NCI-H526 (cell line): ENCODE measurements around the gene CEP350.
"Not testable (repeated sequence)": the region's sequence is repeated elsewhere in the genome, so short reads cannot be mapped to it uniquely, and the experiment has no call there.

Source experiments
- DNase-seq, 2 experiments: peaks; one replicate each; lab custom pipeline; 2025; lab: John Stamatoyannopoulos, UW

The CEP350 gene

DNA sequence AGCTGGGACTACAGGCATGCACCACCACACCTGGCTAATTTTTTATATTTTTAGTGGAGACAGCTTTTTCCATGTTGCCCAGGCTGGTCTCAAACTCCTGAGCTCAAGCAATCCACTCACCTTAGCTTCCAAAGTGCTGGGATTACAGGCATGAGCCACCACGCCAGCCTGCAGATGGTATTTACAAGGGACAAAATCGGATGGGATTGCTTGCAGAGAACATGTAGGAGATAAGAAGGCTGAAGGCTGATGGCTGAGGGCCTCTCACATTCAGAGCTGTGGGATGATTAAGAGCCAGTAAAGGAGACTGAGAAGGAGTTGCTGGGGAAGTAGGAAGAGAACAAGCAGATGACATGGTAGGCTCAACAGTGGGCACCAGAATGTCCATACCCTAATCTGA lies 176.0 kb downstream of the CEP350 start:
- DNase-seq = no peak

DNA sequence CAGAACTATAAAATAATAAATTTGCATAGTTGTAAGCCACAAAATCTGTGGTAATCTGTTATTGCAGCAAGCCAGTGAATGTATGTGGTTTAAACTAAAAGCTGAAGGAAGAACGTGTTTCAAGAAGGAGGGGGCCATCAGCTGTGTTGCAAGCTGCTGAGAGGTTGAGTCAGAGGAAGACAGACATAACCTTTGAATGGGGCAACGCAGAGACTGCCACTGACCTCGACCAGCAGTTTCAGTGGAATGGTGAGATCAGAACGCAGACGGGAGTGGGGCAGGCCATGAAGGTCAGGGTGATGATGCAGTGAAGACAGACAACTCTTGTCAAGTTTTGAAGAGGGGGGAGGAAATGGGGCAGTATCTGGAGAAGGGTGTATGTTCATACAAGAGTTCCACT lies 176.9 kb downstream of the CEP350 start:
- no peak for DNase-seq

DNA sequence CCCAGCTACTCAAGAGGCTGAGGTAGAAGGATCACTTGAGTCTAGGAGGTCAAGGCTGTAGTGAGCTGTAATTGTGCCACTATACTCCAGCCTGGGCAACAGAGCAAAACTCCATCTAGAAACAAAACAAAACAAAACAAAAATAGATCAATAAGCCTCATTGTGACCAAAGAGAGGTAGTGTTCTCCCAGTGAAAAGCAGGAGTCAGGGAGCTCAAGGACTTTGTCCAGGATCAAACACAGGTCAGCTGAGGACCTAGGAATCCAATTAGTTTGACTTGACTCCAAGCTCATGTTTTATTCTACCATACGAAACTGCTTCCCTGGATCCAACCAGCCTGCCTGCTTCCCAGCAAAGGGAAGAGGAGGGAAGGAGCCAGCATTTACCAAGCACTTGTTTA lies 178.6 kb downstream of the CEP350 start:
- DNase-seq = no peak

DNA sequence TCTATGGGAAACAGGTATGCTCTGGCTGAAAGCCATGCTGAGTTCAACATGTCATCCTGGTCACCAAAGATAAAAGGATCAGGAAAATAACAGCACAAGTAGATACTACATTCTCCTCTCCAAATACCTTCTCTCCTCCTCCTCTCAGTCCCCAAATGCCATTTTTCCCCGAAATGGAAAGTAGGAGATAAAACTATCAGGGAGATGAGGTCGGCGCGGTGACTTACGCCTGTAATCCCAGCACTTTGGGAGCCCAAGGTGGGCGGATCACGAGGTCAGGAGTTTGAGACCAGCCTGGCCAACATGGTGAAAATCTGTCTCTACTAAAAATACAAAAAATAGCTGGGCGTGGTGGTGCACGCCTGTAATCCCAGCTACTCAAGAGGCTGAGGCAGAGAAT lies 179.1 kb downstream of the CEP350 start:
- DNase-seq = not testable (repeated sequence)

DNA sequence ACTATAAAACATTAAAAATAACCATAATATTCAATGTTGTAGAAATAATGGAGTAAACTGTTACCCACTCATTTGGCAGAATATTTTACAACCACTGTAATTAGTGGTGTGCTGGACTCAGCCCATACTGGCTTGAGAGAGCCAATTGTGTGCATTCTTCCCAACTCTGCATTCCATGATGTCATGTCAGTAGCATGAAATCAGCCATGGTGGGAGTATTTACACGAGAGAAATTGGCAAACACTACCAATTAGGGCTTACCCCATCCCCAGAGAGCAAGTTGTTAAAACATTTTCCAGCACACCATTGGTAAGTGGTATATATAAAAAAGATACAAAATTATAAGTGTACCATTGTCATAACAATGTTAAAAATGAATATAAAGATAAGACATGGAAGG lies 180.9 kb downstream of the CEP350 start:
- no peak for DNase-seq

DNA sequence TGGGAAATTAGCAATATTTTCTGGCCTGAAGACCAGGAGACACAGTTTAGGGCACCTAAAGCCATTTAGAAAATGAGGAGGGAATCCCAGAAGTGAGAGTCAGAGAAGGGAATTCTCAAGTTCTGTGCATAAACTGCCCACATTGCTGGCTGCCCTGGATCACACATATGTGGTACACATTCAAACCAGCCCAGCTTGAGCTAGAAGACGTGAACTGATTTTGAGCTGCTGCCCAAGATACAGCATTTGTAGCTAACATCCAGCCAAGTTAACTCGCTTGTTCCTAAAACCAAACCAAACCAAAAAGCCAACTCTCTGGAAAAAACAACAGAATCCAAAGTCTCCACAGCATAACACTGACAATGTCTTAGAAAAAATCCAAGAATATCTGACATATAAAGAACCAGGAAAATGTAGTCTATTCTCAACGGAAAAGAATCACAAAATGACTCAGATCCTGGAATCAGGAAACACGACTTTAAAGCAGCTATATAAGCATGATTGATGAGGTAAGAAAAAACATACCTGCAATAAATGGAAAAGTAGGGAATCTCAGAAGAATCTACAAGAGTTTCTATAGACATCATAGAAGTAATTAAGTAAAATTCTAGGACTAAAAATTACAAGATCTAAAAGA lies 181.8 kb downstream of the CEP350 start:
- DNase-seq = no peak

DNA sequence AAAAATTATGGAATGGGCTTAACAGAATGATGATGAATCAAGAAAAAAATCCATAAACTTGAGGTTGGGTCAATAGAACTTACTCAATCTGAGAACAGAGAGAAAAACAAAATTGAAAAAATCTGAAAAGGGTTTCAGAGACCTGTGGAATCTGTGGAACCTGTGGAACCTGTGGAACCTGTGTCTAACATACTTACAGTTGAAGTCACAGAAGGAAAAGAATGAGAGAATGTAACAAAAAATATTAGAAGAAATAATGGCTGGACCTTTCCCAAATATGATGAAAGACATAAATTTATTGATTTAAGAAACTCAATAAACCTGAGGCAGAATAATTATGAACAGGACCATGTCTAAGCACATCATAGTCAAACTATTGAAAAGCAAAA lies 182.4 kb downstream of the CEP350 start:
- DNase-seq = no peak

DNA sequence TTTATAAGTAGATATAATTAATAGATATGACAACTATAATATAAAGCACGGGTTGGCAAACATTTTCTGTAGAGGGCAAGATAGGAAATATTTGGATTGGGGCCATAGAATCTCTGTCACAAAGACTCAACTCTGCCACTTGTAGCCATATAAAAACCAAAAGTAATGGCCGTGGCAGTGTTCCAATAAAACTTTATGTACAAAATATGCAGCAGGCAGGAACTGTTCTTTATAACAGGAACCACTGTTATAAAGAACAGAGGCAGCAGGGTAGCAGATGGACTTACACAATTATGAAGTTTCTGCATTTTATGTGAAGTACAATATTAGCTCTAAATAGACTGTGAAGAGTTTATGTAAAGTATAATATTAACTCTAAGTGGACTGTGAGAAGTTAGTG lies 183.2 kb downstream of the CEP350 start:
- no peak for DNase-seq

DNA sequence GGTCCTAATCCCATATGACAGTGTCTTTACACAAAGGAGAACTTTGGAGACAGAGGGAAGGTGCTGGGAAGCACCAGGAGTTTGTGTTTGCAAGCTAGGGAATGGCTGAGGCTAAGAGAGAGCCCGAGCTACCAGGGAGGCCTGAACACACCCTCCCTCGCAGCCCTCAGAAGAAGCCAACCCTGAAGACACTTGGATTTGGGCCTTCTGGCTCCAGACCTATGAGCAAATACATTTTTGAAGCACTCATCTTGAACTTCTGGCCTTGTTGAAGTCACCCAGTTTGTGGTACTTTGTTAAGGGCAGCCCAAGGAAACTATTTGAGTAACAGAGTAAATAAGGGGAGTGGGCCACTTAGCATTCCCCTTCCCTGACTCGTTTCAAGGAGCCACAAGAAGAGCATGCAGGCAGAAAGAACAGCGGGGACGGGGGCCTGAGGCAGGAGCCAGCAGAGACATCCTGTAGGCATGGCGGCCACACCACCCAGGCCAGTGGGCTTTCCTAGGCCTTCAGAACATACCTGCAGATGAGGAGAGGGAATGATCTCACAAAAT lies 186.8 kb downstream of the CEP350 start:
- DNase-seq = no peak

DNA sequence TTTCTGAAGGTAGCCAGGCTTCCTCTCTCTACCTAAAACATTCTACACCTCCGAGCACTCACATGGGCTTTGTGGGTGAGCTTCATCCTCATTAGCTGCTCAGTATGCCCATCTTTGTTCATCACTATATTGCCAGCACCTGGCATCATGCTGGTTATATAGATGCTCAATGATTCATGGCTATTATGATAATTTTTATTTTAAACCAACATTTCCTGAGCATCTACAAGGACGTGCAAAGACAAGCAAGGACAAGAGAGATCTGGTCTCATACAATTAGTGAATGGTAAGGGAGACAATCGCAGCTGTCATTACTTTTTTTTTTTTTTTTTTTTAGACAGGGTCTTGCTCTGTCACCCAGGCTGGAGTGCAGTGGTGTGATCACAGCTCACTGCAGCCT lies 188.7 kb downstream of the CEP350 start:
- no peak for DNase-seq

DNA sequence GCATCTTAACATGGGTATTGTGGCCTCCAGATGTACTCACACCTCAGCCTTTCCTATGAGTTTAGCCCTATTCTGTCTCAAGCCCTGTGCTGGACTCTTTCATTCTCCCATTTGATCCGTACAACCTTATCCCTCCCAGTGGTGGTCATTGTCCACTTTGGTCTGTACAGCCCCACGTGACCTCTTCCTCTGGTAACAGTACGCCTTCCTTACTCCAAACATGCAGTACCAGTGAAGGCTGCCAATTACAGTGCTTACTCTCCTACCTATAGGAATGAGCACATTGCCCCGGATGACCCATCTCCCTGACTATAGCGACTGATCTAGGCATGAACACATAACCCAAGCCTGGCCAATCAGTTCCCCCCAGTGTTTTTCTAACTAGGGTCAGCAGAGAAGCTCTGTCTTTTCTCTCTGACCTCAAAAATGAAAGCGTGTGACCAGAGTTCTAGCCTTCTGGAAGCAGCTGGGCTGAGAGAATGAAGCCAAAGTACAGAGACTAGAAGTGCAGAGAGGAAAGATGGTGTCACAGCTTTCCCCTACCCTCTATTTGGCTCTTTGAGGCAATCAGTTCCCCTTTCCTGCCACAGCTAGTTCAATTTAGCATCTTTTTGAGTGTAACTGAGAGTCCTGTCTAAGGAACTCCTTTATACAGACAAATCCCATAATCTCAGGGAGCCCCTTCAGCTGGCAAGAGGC lies 190.2 kb downstream of the CEP350 start:
- no peak for DNase-seq

DNA sequence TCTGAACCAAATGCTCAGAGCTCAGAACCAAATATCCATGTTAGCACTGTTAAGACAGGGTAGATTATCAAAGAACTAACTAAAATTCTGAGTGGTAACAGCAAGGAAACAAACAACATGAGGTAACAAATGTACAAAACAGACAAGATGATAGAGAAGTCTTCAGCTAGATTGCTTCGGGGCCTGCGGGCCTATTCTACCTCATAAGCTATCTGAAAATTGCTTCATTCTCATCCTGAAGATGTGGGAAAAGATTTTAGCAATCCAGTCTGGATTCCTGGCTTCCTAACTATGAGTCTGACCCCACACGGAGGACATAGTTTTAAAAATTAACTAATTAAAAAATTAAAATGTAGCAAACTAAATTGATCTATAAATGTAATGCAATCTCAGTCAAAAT lies 190.8 kb downstream of the CEP350 start:
- no peak for DNase-seq

DNA sequence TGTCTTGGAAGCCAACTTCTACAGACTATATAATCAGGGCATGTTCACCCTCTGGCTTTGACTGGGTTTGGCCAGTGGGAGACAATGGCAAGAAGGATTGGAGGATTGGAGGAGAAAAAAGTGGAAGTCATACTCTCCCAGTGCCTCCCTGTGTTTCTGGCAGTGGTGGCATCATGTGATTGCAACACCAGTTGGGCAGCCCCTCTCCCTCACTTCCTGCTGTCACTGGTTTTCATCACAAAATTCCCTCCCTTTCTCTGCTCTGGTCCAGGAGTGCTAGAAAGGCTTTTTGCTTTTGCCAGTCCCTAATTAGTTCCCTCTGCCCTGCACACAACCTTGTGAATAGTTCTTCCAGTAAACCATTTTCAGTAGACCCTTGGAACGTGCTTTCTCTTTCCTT lies 196.4 kb downstream of the CEP350 start:
- no peak for DNase-seq

DNA sequence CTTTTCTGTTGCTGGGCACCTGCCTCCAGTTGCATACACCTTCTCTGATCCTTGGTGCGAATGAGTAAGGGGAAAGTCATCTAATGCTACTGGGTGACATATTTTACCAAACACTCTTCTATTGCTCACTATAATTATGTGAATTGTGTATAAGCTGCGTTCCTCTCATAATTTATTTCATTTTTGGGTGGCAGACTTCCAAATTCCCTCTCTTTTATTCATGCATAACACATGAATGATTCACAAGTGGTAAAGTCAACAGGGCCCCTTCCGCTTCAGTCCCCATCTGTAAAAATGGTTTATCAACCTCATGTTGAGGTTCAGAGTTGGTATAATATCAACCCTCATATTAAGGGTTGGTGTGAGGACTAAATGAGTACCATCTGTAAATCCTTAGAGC lies 196.9 kb downstream of the CEP350 start:
- no peak for DNase-seq

DNA sequence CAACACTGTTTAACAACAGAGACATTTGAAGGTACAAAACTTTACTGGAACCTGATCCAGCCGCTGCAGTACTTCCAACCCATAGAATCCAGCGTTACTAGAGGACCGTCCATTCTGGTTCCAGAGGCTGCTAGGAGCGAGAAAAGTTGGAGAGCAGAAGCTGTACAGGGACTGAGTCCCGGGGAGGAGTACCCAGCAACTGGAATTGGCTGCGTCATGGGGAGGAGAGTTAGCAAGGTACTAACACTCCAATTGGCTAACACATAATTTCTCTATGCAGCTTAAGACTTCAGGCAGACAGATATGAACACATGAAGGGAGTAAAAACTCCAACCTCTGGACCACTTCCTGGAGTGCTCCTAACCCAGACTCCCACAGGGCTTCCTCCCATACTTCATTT lies 198.0 kb downstream of the CEP350 start:
- DNase-seq = no peak

DNA sequence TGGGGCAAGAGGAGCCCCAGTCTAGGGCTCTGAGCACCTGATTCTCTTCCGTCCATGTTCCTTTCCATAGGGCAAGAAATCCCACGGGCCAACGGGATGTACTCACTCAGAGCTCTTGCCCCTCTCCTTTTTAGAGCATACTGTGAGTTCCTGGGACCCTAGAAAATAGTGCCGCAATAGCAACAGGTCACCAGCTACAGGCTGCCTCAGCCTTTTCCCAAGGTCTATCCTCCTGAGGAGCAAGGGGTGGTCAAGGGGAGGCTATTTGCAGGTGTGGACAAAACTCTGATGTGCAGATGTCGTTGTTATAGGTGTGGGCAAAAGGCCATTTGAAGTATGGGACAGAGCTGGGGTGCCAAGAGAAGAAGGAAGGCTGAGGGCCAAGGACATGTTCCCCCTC lies 198.4 kb downstream of the CEP350 start:
- DNase-seq = no peak

DNA sequence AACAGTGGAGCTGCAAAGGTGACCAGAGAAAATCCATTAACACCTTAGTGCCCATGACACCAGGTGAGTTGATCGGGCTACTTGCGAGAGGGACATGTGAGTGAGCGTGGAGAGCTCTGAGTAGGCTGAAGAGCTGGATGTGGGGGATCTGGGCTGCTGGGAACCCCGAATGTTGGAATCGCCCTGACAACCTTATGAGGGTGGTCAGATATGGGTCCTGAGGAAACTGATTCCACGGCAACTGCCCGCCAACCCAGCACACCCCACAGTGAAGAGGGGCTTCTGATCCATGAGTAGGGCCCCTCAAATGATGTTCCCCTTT lies 199.4 kb downstream of the CEP350 start:
- DNase-seq = peak; percentile 51 to 69

DNA sequence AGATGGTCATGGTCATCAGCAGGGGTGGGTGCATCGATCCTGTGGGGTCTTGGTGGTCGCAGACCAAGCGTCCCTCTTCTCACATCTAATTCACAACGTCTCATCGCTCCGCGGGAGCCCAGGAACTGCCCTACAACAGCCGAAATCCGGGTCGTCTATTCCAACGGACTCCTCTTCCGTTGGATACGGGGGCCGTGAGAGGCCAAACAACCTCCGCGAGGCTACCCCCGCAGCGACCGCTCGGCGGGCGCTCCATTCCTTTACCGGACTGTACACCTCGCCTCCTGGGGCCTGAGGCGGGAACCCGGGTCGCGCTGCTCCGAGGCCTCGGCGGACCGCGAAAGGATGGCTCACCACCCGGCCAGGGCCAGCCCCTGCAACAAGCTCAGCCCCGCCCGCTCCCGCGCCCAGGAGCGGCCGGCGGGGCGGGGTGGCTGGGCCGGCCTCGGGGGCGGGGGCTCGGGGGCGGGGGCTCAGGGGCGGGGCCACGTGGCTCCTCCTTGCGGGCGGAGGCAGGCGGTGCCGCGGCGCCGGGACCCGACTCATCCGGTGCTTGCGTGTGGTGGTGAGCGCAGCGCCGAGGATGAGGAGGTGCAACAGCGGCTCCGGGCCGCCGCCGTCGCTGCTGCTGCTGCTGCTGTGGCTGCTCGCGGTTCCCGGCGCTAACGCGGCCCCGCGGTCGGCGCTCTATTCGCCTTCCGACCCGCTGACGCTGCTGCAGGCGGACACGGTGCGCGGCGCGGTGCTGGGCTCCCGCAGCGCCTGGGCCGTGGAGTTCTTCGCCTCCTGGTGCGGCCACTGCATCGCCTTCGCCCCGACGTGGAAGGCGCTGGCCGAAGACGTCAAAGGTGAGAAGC lies 199.9 kb downstream of the CEP350 start, which contains the start of gene QSOX1:
QSOX1 (plus strand) TSS at position 545 of the 857 bp plus-strand sequence; CDS start at position 584, 39 bp downstream.
- peak; percentile 88 to 99 for DNase-seq

DNA sequence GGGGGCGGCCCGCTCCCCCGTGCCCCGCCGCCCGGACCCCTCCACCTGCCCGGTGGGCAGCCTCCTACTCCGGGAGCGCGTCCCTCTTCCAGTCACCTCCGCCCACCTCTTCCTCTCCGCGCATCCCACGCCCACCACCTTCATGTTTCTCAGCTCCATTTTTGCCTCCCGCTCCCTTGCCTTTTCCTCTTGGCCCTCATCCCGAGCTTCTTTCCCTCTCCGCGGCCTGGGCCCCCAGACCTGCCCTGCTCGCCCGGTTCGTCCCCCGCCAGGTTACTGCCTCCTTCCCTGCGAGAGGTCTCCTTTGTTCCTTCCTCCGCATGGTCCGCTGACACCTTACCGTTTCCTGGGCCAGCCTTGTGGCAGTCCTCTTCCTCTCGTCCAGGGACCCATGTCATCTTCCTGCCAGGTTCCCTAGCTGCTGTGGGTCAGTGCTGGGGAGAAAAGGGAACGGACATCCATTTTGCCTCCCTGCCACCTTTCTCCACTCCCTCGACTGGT lies 200.6 kb downstream of the CEP350 start:
- peak; percentile 65 to 91 for DNase-seq

DNA sequence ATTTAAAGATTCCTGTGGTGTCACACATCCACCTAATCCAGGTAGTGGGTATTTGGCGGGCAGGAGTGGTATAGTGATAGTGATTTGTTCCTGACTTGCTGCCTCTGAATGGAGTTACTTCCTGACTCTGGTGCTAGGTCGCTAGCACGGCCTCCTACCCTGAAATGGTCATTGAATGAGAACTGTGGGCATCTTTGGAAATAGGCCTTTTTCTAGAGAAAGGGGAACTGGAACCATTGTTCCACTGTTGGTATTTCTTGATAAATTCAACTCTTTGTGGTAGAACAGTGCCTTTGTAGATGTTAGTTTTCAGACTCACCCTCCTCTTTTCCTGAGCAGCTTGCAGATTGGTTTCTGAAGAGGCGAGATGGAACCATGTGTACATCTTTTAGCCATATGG lies 201.6 kb downstream of the CEP350 start:
- DNase-seq = no peak

DNA sequence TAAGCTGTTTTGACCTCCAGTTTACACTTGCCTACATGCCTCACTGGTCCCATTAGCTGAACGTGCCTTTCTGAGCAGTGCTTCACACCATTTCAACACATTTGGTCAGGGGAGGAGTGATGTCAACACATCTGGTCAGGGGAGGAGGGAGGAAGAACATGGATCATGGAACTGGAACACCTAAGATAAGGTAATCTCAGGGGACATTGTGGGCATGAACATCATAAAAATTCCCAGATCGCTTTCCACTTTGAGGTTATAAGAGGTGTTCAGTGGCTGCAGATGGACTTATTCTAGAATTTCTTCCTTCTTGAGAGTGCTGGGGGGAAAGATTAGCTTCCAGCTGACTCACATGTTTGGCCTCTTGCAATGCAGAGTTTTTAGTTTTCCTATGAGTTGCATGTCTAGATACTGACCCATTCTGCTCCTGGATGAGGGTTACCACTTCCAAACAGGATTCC lies 202.1 kb downstream of the CEP350 start:
- DNase-seq = no peak

DNA sequence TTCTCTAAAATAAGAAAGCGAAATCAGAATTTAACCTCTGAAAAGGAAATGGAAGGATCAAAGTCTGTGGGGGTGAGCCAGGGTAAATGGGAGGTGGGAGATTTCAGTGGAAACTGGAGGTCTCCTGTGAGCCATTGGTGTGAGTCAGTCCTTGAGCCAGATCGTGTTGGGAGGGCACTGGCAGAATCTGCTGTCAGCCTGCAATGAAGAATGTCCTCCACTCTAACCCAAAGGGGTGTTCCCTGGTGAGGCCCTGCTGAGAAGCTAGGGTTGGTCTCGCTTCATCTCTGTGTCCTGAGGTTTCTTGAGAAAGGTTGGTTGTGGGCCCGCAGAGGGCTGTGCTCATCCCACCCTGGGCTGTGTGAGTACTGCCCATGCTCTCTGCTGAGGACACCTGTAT lies 202.5 kb downstream of the CEP350 start:
- no peak for DNase-seq
